IPS-18c (cell line): Measurements from ENCODE around the gene TRIM63.
A peak's percentile ranks its signal among the peaks of the same experiment; 100 is the strongest.

ENCODE experiments used
- H3K4me3 ChIP-seq: 2 replicates; pipeline ENCODE4 v1.7.0; 2013; ENCODE audit warnings: low read depth, mild to moderate bottlenecking, low read length, moderate library complexity; ENCODE audit not compliant: insufficient read depth
- H3K9me3 ChIP-seq: one replicate; pipeline ENCODE4 v1.6.1; 2013; ENCODE audit warnings: mild to moderate bottlenecking, low read length, moderate library complexity; ENCODE audit not compliant: control insufficient read depth, insufficient read depth

The TRIM63 gene

GRCh38 chr1:26070296-26070962 lies 3.0 kb upstream of the TRIM63 start:
- Histone ChIP-seq H3K9me3 (no peaks in the 10 kb centered on the region), H3K4me3 (no peak overlapping the region)

GRCh38 chr1:26069941-26070295 lies 2.5 kb upstream of the TRIM63 start:
- no peaks in the 10 kb centered on the region for H3K9me3 ChIP-seq

DNA sequence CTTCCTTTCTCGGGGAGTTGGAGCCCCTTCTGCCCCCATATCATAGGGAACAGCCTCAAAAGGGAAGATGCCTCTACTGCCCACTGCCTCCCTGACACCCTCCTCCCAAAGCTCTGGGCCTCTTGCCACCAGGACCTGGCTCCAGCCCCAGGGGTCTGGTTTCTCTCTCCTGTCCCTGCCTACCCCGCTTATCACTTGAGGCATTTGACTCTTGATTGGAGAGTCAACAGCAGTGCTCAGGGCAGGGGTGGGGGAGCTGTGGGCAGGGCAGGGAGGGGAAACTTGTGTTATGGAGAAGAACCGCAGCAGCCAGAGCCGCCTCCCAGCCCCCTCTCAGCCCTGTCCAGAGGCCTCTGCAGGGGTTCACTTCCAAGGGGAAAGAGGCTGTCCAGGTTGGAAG lies 573 bp downstream of the TRIM63 start:
- no peaks in the 10 kb centered on the region for H3K9me3 ChIP-seq
- no peak overlapping the region for H3K4me3 ChIP-seq

More at GRCh38 chr1:26069941-26070295, 2.5 kb upstream of the TRIM63 start:
- H3K4me3 ChIP-seq, result no peak overlapping the region

DNA sequence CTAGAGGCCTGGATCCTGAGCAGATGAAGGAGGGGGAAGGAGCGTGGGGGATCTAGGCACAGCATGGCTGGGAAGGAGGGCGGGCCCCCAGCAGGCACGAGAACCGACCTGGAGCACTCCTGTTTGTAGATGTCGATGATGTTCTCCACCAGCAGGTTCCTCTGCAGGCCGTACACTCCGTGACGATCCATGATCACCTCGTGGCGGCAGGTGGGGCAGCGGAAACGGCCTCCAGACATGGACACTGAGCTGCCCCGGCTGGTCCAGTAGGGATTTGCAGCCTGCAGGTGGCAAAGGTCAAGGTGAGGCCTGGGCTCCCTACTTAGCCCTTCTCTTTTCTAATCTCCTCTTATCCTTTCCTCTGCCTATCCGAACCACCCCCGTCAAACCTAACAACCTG lies 1.3 kb downstream of the TRIM63 start:
- Histone ChIP-seq H3K9me3 (no peaks in the 10 kb centered on the region), H3K4me3 (no peak overlapping the region)

DNA sequence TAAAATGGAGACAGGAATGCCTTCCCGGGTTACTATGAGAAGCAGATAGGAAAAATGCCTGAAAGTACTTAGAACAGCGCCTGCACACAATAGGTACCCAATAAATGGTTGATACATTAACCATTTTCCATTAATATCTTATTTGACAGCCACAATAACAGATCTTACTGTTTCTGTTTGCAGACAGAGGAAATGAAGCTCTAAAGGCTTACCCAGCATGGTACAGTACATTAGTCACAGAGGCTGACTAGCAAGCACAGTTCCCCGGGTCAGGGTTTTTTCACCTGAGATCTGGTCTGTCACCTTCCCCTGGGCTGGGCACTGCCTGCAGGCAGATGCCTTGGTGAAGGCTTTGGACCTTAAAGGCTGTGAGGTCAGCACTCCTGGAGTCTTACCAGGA lies 2.9 kb downstream of the TRIM63 start:
- H3K9me3 ChIP-seq, result no peaks in the 10 kb centered on the region
- H3K4me3 ChIP-seq, result no peak overlapping the region

DNA sequence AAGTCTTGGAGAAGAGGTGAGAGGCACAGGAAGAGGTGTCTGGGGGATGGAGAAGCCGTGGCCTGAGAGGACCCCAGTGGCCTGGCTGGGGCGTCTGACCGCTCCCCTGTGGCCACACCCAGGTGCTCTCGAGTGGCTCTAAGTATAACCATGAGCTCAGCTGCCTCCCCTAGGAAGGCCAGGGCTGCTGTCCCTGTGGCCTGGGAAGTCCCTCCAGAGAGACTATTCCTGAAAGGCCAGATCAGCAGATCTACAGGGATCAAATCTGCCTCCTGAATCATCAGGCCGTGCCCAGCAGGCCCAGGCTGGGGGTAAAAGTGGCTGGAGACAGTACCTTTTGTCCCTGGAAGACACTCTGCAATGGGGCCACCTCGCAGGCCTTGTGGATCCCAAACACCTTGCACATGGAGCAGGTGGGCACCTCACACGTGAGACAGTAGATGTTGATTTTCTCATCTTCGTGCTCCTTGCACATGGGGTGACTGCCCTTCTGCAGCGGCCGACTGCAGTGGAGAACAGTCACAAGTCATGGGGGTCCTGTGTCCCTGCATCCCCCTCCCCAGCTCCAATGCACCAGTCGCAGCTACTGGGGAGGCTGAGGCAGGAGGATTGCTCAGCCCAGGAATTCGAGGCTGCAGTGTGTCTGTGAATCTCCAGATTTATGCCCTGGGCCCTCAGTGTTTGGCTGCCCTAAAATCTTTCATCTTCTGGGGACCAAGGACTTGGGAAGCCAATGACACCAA lies 6.4 kb downstream of the TRIM63 start:
- Histone ChIP-seq H3K4me3 (no peak overlapping the region), H3K9me3 (peaks cover 3% of the 10 kb centered on the region)

- Histone ChIP-seq H3K9me3 (peaks cover 3% of the 10 kb centered on the region), H3K4me3 (no peak overlapping the region)
Observed at GRCh38 chr1:26059906-26060305, 7.5 kb downstream of the TRIM63 start.

- no peak overlapping the region for H3K4me3 ChIP-seq
- peaks cover 3% of the 10 kb centered on the region for H3K9me3 ChIP-seq
Observed at GRCh38 chr1:26058052-26058595, 9.3 kb downstream of the TRIM63 start.

DNA sequence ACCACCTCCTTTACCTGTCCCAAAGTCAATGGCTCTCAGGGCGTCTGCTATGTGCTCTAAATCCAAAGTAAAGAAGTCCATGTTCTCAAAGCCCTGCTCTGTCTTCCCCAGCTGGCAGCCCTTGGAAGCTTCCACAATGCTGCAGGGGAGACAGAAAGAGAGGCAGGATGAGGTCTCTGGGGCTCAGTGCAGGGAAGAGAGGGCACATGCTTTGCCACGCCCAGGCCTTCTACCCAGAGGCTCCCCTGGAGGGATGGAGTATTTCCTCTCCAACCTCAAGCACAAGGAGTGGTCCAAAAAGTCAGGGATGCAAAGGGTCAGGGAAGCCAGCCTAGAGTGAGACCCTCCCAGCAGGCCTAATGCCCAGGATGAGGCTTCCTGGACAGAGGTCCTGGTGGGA lies 10.2 kb downstream of the TRIM63 start:
- Histone ChIP-seq H3K4me3 (no peak overlapping the region), H3K9me3 (peaks cover 3% of the 10 kb centered on the region)

GRCh38 chr1:26055041-26055440 lies 12.4 kb downstream of the TRIM63 start:
- no peak overlapping the region for H3K4me3 ChIP-seq
- H3K9me3 ChIP-seq, result peaks cover 3% of the 10 kb centered on the region

GRCh38 chr1:26053718-26054560 lies 13.5 kb downstream of the TRIM63 start:
- H3K9me3 ChIP-seq, result peaks cover 3% of the 10 kb centered on the region
- no peak overlapping the region for H3K4me3 ChIP-seq

DNA sequence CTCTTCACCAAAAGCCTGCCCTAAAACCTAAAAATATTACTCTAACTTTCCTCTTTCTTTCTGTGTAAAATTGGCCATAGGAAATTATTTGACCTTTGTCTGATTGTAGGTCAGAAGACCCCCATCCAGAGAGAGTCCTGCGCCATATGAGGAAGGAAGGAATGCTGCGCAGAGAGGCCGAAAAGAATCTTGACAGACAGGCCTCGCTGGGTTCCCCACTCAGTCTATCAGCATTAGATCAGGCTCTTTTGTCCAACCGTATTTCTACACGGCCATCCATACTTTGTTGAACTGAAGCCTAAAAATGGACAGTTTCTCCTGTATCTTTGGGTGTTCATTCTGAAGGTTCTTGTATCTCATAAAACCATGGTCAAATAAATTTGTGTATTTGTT lies 17.2 kb downstream of the TRIM63 start:
- Histone ChIP-seq H3K4me3 (no peak overlapping the region), H3K9me3 (no peaks in the 10 kb centered on the region)

DNA sequence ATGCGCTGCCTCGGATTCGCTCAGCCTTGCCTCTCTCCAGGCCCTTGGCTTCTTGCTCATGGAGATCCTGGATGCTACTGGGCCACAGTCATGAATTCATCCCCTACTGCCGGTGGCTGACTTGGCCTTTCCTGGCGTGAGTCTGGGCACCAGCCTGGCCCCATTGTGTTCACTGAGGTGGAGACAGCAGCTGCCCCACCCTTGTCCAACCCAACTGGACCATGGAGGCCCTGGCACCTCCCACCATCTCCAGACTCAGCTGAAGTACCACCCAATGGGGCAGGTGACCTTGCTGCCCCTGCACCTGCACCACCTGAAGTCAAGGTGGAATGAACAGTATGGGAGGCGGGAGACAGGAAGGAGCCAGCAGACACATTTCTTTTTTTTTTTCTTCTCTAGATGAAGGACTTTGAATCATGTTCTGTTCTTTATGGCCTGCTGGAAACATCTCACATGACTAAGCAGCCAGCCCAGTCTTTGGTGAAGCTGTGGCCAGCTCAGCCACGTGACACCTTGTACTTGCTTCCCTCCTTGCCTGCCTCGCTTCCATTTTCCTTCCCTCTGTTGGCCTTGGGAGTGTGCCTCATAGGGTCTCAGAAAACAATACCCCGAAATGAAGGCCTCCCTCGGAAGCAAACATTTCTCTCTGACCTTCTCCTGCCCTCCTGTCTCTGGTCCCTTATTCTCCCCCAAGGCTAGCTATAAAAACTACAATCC lies 17.7 kb downstream of the TRIM63 start:
- H3K9me3 ChIP-seq, result no peaks in the 10 kb centered on the region
- H3K4me3 ChIP-seq, result no peak overlapping the region

DNA sequence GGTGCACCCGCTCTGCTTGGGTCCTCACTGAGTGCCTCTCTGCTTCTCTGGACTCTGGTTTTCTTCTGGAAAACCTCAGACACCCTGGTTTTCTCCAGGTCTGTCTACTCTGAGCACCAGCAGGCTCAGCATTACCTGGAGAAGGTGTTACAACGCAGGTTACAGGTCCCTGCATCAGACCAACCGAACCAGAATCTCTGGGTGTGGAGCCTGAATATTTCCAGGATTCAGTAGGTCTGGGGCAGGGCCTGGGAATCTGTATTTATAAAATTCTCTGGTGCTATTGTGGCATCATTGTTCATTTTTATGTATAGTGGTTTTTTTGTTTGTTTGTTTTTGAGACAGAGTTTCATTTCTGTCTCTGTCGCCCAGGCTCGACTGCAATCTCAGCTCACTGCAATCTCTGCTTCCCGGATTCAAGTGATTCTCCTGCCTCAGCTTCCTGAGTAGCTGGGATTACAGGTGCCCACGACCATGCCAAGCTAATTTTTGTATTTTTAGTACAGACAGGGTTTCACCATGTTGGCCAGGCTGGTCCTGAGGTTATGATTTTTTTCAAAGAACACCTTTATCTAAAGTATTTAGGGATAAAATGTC lies 20.1 kb downstream of the TRIM63 start:
- Histone ChIP-seq H3K9me3 (no peaks in the 10 kb centered on the region), H3K4me3 (no peak overlapping the region)

- H3K9me3 ChIP-seq, result no peaks in the 10 kb centered on the region
- H3K4me3 ChIP-seq, result peak overlapping the region; percentile 49
Observed at GRCh38 chr1:26046246-26047095, 21.0 kb downstream of the TRIM63 start.

DNA sequence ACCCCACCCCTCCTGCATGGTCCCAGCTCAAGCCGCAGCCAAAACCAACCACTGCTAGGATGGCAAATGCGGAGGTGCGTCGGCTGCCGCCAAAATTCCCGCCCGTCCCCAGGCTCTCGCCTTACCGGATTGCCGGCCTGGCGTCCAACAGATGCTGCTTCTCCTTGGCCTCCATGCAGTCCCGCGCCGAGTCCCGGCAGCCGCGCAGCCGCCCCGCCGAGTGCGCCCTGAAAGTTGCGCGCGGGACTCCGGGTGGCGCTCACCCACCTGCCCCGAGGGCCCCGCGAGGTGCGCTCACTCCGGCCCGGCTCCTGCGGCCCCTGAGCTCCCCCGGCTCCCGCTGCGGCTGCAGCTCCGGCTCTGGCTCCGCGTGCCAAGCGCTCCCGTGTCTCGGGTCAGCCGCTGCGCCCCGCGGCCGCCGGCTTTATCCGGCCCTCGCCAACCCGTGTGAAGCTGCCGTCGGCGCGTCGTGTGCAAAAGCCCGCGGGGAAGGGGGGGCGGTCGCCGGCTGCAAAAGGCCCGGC lies 21.6 kb downstream of the TRIM63 start, which contains the start of gene SLC30A2:
SLC30A2 (minus strand) TSS at position 397 of the 524 bp plus-strand sequence; CDS start at position 175, 222 bp downstream.
- no peaks in the 10 kb centered on the region for H3K9me3 ChIP-seq
- peak within 1 kb of the TSS; percentile 49 for H3K4me3 ChIP-seq
